Subcutaneous adipose tissue (tissue), 4 donors: Measurements from ENCODE around the gene LDB2. TPM values are rescaled to one million over a fixed set of nuclear protein-coding genes. Genes with fewer than 3 reads are reported as not detected.

Experiments
- CTCF ChIP-seq: fragments of 450-650 bp; IDR thresholded peaks from one replicate; pipeline ENCODE4 v1.5.1; 2016; ENCODE audit warnings: low read depth, mild to moderate bottlenecking, control low read depth, antibody characterized with exemption, moderate library complexity
- total RNA-seq, 4 donors: library from RNA; depleted of rRNA; stranded (reverse); fragments of >200 nt; gene quantifications; one replicate each; pipeline ENCODE4 v1.1.0, GENCODE V29; 2016

The LDB2 gene
- total RNA-seq, 4 donors from 2014 or later, result 19.0 to 122 (median 42.6) TPM

DNA sequence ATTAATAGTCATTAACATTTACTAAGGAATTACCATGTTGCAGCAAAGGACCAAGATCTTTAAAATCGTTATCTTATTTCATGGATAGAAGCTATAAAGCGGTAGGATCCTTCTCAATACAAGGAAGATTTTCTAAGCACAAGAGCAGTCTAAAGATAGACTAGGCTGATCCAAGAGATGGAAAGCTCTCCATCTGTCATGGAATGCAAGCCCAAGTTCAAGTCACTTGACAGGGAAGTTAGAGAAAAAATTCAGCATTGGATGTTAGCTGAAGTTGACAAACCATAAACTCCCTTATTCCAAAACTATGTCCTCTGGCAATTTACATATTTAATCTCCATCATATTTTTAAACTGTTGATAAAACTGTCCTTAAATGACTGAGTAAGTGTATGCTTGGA lies 177.7 kb downstream of the LDB2 start:
- no peak for TF ChIP-seq CTCF

DNA sequence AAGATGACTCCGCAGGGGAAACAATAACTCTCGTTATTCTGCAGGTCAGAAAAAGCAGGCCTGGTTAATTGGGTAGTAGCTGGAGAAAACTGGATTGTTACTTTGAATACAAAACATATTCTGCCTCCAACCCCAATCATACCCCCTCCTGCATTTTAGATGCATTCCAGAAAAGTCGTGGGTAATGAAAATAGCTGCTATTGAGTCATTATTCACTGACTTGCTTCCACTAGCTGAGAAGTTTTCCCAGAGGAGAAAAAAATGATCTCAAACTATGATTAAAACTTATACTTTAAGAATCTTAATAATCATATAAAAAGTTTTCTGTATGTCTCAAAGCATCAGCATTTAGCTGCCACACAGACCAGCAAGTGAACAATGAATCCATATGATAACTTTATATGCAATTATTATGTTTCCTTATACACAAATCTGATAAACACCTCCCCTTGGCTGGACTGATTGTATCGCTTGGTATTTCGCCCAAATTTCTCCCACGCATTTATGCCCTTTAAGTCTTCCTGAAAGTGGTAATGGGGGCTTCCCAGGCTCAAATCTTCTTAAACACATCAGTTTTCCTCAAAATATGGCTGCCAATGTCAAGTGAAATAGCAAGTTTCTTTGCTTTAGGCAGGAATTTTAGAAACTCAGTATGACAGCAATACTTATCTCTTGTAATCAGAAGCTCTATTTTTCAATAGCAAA lies 181.0 kb downstream of the LDB2 start:
- TF ChIP-seq CTCF, result no peak

GRCh38 chr4:16715482-16715881 lies 183.0 kb downstream of the LDB2 start:
- no peak for TF ChIP-seq CTCF

GRCh38 chr4:16714191-16714590 lies 184.3 kb downstream of the LDB2 start:
- TF ChIP-seq CTCF, result no peak

GRCh38 chr4:16713696-16714095 lies 184.7 kb downstream of the LDB2 start:
- no peak for TF ChIP-seq CTCF

DNA sequence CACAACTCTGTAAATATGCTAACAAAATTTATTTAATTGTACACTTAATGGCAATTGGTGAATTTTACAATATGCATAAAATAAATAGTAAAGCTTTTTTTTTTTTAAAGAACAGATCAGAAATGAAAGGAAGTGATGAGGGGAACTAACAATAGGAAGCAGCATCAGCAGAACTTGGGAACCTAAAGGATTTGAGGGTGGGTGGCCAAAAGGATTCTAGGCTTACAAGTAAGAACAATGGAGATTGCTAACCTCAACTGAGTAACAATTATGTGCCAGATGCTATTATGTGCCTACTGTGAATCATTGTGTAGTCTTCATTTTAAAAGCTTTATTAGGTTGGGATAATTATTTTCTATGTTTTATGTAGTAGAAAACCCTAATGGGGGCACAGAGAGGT lies 185.2 kb downstream of the LDB2 start:
- TF ChIP-seq CTCF, result no peak

DNA sequence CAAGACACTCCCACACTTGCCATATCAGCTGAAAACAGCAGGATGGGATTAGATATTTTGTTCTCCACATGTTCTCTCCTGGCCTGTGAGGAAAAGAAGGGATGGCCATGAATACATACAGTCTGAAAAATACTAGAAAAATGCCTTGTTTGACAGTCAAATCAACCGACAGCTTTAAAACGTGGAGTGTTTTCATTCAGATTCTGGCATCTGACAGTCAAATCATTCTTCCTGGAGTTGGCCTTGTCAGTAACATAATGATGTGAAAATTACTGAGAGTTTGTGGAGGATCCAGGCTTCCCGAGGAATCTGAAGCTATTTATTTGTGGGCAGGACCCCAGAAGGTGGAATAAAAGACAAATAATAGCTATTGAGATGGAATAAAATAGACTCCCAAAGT lies 188.2 kb downstream of the LDB2 start:
- no peak for TF ChIP-seq CTCF
